Hepatocyte (in vitro differentiated cells): ENCODE results near the gene TBATA. TPM values are rescaled to one million over a fixed set of nuclear protein-coding genes. Genes with fewer than 3 reads are reported as not detected.

Experiments used
- DNase-seq: peaks from one replicate; pipeline ENCODE4 v3.0.0-alpha.2; 2016; ENCODE audit warnings: low spot score
- H2AFZ ChIP-seq: fragments of 200-600 bp; sonication (generic); 2 replicates; pipeline ENCODE4 v1.6.0; 2016; ENCODE audit warnings: antibody characterized with exemption, mild to moderate bottlenecking
- H3K27ac ChIP-seq: fragments of 200-600 bp; sonication (generic); 2 replicates; pipeline ENCODE4 v1.5.1; 2016; ENCODE audit warnings: mild to moderate bottlenecking
- H3K27me3 ChIP-seq: fragments of 200-600 bp; sonication (generic); 2 replicates; pipeline ENCODE4 v1.6.1; 2016
- H3K36me3 ChIP-seq: fragments of 200-600 bp; sonication (generic); replicated peaks from 2 replicates; pipeline ENCODE4 v1.5.1; 2016; ENCODE audit warnings: low read depth; ENCODE audit not compliant: insufficient read depth
- H3K4me1 ChIP-seq: fragments of 200-600 bp; sonication (generic); 2 replicates; pipeline ENCODE4 v1.5.1; 2016; ENCODE audit warnings: mild to moderate bottlenecking, moderate library complexity; ENCODE audit not compliant: insufficient read depth
- H3K4me2 ChIP-seq: fragments of 200-600 bp; sonication (generic); 2 replicates; pipeline ENCODE4 v1.6.0; 2016
- H3K4me3 ChIP-seq: fragments of 200-600 bp; sonication (generic); 2 replicates; pipeline ENCODE4 v1.5.1; 2016; ENCODE audit warnings: mild to moderate bottlenecking
- H3K79me2 ChIP-seq: fragments of 200-600 bp; sonication (generic); 2 replicates; pipeline ENCODE4 v1.6.0; 2017; ENCODE audit warnings: mild to moderate bottlenecking
- H3K9me2 ChIP-seq: fragments of 200-600 bp; sonication (generic); replicated peaks from 2 replicates; pipeline ENCODE4 v1.6.0; 2017; ENCODE audit warnings: mild to moderate bottlenecking; ENCODE audit not compliant: insufficient read depth
- H3K9me3 ChIP-seq: fragments of 200-600 bp; sonication (generic); 2 replicates; pipeline ENCODE4 v1.5.1; 2016; ENCODE audit warnings: low read depth, mild to moderate bottlenecking
- H4K20me1 ChIP-seq: fragments of 200-600 bp; sonication (generic); 2 replicates; pipeline ENCODE4 v1.6.0; 2016; ENCODE audit warnings: mild to moderate bottlenecking; ENCODE audit not compliant: insufficient read depth, poor library complexity, severe bottlenecking
- EZH2 ChIP-seq: fragments of 200-600 bp; sonication (generic); IDR thresholded peaks from 2 replicates; pipeline ENCODE4 v1.6.1; 2016; ENCODE audit warnings: antibody characterized with exemption, mild to moderate bottlenecking, borderline replicate concordance
- EZH2phosphoT487 ChIP-seq: fragments of 200-600 bp; sonication (generic); IDR thresholded peaks from one replicate; pipeline ENCODE4 v1.6.1; 2018; ENCODE audit warnings: antibody characterized with exemption, mild to moderate bottlenecking, low read depth, moderate library complexity; ENCODE audit not compliant: unreplicated experiment, severe bottlenecking
- WGBS: methylation state at CpG from one replicate; pipeline ENCODE4 v1.1.6; 2016; ENCODE audit warnings: low lambda C conversion rate; ENCODE audit errors: missing lambda C conversion rate; 5-methylcytosine and 5-hydroxymethylcytosine counted together
- polyA plus RNA-seq: library from polyadenylated mRNA; unstranded; fragments of >200 nt; fragmentation: Nextera tagmentation; extraction: Ambion mirVana; gene quantifications from 2 replicates; pipeline ENCODE4 v1.2.1, GENCODE V29; 2016
- total RNA-seq: library from RNA; depleted of rRNA; stranded (reverse); fragments of >200 nt; gene quantifications from 2 replicates; pipeline ENCODE4 v1.2.3, GENCODE V29; 2014
- TF ChIP-seq, protein P1 (sequence below): fragments of 200-600 bp; sonication (generic); IDR thresholded peaks from 2 replicates; pipeline ENCODE4 v1.5.1; 2016; ENCODE audit warnings: antibody characterized with exemption, mild to moderate bottlenecking; ENCODE audit not compliant: poor library complexity

The TBATA gene
- total and polyA plus RNA-seq, 2 experiments from 2014 or later: not detected

DNA sequence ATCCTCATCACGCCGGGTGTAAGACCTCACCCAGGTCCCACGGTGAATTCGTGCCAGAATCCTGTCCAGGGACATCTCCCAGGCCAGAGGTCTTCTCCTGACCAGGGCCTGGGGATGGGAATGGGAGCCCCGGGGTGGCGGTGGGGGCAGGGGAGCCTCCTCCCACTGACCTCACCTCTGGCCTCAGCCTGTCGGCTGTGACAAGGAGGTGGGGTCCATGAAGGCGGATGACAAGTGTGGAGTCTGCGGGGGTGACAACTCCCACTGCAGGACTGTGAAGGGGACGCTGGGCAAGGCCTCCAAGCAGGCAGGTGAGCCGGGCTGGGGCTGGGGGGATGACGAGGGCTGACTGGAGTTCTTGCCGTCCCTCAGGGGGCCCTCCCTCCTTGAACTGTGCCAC, 41.3 kb downstream of the TBATA start:
- Histone ChIP-seq H3K4me3 (no peak overlapping the region), H3K79me2 (no peaks in the 10 kb centered on the region), H4K20me1 (no peaks in the 10 kb centered on the region), H2AFZ (no peak overlapping the region), H3K27ac (no peak overlapping the region), H3K27me3 (no peaks in the 10 kb centered on the region), H3K36me3 (no peaks in the 10 kb centered on the region), H3K4me1 (peaks cover 16% of the 10 kb centered on the region), H3K9me3 (no peaks in the 10 kb centered on the region), H3K4me2 (no peak overlapping the region), H3K9me2 (no peaks in the 10 kb centered on the region)
- WGBS: 95% methylated on average over 7 of the region's 13 CpGs
- TF ChIP-seq EZH2: no peak
- DNase-seq: no peak

DNA sequence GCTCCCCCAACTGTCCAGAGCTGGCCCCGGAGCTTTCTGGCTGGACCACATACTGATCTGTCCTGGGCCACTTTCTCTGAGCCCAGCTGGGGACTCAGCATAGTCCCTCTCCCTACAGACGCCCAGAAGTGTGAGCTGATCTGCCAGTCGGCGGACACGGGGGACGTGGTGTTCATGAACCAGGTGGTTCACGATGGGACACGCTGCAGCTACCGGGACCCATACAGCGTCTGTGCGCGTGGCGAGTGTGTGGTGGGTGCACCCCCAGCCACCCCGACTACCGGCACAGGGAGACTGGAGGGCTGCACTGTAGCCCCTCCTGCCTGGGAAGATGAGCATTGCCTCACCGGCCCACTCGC, 41.8 kb downstream of the TBATA start:
- H3K79me2 ChIP-seq: no peaks in the 10 kb centered on the region
- H3K36me3 ChIP-seq: no peaks in the 10 kb centered on the region
- no peaks in the 10 kb centered on the region for H3K9me2 ChIP-seq
- no peak overlapping the region for H3K4me3 ChIP-seq
- peaks cover 16% of the 10 kb centered on the region for H3K4me1 ChIP-seq
- H2AFZ ChIP-seq: no peak overlapping the region
- no peak overlapping the region for H3K4me2 ChIP-seq
- H3K9me3 ChIP-seq: no peaks in the 10 kb centered on the region
- no peak for DNase-seq
- H3K27ac ChIP-seq: no peak overlapping the region
- H3K27me3 ChIP-seq: no peaks in the 10 kb centered on the region
- no peaks in the 10 kb centered on the region for H4K20me1 ChIP-seq
- TF ChIP-seq, protein P1, sequence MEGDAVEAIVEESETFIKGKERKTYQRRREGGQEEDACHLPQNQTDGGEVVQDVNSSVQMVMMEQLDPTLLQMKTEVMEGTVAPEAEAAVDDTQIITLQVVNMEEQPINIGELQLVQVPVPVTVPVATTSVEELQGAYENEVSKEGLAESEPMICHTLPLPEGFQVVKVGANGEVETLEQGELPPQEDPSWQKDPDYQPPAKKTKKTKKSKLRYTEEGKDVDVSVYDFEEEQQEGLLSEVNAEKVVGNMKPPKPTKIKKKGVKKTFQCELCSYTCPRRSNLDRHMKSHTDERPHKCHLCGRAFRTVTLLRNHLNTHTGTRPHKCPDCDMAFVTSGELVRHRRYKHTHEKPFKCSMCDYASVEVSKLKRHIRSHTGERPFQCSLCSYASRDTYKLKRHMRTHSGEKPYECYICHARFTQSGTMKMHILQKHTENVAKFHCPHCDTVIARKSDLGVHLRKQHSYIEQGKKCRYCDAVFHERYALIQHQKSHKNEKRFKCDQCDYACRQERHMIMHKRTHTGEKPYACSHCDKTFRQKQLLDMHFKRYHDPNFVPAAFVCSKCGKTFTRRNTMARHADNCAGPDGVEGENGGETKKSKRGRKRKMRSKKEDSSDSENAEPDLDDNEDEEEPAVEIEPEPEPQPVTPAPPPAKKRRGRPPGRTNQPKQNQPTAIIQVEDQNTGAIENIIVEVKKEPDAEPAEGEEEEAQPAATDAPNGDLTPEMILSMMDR: no peak
- no peak for TF ChIP-seq EZH2
- TF ChIP-seq EZH2phosphoT487: no peak
- WGBS: 80% methylated on average over 17 of the region's 17 CpGs

DNA sequence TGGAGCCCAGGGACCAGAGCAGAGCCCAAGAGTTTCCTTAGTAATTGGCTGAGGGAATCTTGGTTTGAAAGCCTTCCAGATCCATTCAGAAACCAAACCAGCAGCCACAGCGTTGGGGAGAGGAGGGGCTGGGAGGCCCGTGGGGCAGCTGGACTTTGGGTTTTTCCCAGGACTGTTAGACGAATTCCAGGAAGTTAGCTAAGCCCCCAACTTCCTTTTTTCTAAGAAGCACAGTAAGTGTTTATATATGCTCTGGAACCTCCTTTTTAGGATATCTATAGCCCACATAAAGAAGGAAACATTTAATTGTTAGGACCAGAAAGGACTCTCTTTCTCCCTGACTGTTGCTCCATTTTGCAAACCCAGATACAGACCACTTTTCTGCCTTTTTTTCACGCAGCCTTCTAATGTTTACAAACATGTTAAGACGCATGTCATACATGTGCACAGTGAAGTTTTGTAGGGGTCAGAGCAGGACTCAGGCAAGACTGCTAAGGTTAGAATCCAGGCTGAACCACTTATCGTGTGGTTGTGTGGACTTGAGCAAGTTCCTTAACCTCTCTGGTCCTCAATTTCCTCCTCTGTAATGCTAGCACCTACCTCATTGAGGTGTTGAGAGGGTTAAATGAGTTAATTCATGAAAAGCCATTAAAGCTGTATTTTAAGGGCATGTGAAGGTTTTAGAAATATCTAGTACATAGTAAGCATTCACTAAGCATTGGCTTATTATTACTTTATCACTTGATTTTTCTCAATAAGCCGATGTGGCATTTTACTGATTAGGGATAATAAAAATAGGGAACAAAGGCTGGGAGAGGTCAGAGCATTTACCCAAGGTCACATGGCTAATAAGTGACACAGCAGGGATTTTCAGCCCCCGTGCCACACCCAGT, 42.4 kb downstream of the TBATA start:
- H3K36me3 ChIP-seq: no peaks in the 10 kb centered on the region
- 45% methylated on average over 8 of the region's 8 CpGs for WGBS
- H3K9me3 ChIP-seq: no peaks in the 10 kb centered on the region
- H3K4me1 ChIP-seq: peaks cover 16% of the 10 kb centered on the region
- peak overlapping the region; percentile 44 for H3K27ac ChIP-seq
- peak overlapping the region; percentile 2 for H3K4me2 ChIP-seq
- no peaks in the 10 kb centered on the region for H3K9me2 ChIP-seq
- H3K4me3 ChIP-seq: no peak overlapping the region
- no peaks in the 10 kb centered on the region for H4K20me1 ChIP-seq
- H3K79me2 ChIP-seq: no peaks in the 10 kb centered on the region
- H3K27me3 ChIP-seq: no peaks in the 10 kb centered on the region
- TF ChIP-seq, protein P1: no peak
- DNase-seq: peak; percentile 68
- H2AFZ ChIP-seq: peak overlapping the region; percentile 1

DNA sequence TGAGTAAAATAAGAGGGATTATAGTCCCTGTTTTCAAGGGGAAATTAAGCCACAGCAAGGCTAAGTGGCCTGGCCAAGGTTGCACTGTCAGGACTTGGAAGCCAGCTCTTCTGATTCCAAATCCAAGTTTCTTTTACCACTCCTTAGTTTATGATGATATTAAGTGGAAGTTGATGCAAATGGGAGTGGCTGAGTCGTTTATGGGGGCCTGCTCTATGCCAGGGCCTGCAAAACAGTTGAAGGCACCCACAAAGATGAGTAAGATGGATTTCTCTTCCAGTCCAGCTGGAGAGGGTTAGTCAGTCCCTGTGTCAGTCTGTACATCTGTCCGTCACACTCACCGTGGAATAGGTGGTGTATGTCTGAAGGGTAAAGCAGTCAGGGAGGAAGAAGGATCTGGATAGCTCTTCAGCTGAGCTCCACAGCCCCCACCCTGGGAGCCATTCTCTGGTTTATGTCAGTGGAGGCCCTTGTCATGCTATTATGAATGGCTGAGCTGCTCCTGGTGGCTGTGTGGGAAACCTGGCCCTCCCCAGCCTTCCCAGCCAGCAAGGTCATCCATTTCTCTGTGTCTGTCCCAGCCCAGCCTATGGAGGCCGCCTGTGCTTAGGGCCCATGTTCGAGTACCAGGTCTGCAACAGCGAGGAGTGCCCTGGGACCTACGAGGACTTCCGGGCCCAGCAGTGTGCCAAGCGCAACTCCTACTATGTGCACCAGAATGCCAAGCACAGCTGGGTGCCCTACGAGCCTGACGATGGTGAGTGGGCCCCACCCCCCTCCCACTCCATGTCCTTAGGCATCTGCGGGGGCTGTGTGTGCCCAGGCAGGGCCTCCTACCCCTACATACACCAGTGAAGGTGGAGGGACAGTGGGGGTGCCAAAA, 44.5 kb downstream of the TBATA start:
- Histone ChIP-seq H3K4me1 (peaks cover 16% of the 10 kb centered on the region), H2AFZ (no peak overlapping the region), H3K4me2 (no peak overlapping the region), H3K9me3 (no peaks in the 10 kb centered on the region), H3K9me2 (no peaks in the 10 kb centered on the region), H4K20me1 (no peaks in the 10 kb centered on the region), H3K27ac (no peak overlapping the region), H3K36me3 (no peaks in the 10 kb centered on the region), H3K27me3 (no peaks in the 10 kb centered on the region), H3K4me3 (no peak overlapping the region), H3K79me2 (no peaks in the 10 kb centered on the region)
- 81% methylated on average over 11 of the region's 12 CpGs for WGBS
- no peak for DNase-seq
- no peak for TF ChIP-seq EZH2
- TF ChIP-seq, protein P1: no peak
- no peak for TF ChIP-seq EZH2phosphoT487
